ENCODE measurements around the gene MME. TPM values are rescaled to one million over a fixed set of nuclear protein-coding genes. Genes with fewer than 3 reads are reported as not detected.

The MME gene
- total RNA-seq, 1 donor from 2014 or later: 54.3 TPM

DNA sequence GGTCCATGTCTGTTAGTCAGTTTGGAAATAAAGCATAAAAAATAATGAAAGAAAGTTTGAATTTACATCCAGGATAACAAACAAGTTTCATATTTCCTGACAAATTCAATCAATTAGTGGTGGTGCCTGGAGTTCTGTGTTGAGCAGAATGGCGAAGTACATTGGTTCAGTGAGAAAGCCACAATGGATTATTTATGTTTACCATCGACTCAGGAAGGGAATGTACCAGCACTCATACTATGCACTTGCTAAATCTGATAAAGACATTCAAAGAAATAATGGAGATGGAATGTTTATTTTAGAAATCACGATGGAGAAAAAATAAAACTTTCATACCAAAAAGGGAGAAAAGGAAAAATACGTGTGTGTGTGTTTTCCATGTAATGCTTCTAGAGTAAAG is 45.3 kb upstream of the MME start:
- FAIRE-seq: no peak
- peaks cover 32% of the 10 kb centered on the region for H3K4me1 Mint-ChIP-seq (ENCODE audit: low read depth, unreplicated experiment)
- H3K79me2 ChIP-seq (ENCODE audit: insufficient read depth, low read length): no peaks in the 10 kb centered on the region

DNA sequence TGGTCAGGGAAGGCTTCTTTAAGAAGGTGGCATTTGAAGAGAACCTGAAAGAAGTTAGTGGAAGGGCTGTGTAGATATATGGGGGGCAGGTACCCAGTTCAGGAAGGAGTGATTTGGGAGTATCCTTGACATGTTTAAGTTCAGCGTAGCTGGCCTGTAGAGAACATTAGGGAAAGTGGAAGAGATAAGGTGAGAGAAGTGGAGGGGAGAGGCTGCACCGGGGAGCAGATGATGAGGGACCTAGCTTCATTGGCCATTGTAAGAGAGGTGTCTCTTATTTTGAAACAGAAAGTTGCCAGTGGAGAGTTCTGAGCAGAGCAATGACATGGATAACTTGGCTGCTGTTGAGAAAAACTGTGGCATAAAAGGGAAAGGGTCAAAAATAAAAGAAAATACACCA is 44.6 kb upstream of the MME start:
- Histone ChIP-seq H3K9me3 (ENCODE audit: insufficient read depth, low read depth, low read length) (no peaks in the 10 kb centered on the region), H3K27me3 (ENCODE audit: insufficient read depth, low read length) (no peaks in the 10 kb centered on the region), H3K4me2 (ENCODE audit: low read length) (no peak overlapping the region), H3K27ac (ENCODE audit: low read depth, low read length) (no peak overlapping the region), H3K9ac (ENCODE audit: low read length) (no peak overlapping the region), H4K20me1 (ENCODE audit: insufficient read depth, low read length) (no peaks in the 10 kb centered on the region), H2AFZ (ENCODE audit: low read depth, low read length) (no peak overlapping the region), H3K4me3 (ENCODE audit: insufficient read depth, low read depth, low read length) (no peak overlapping the region), H3K36me3 (ENCODE audit: insufficient read depth, low read length) (no peaks in the 10 kb centered on the region), H3K79me2 (ENCODE audit: insufficient read depth, low read length) (no peaks in the 10 kb centered on the region), H3K4me1 (ENCODE audit: insufficient read depth, low read length) (no peaks in the 10 kb centered on the region)
- Mint-ChIP-seq H3K4me1 (ENCODE audit: low read depth, unreplicated experiment) (peaks cover 32% of the 10 kb centered on the region), H3K27ac (ENCODE audit: unreplicated experiment) (no peak overlapping the region), H3K9me3 (ENCODE audit: unreplicated experiment) (peaks cover 9% of the 10 kb centered on the region), H3K36me3 (ENCODE audit: low read depth, unreplicated experiment) (peaks cover 2% of the 10 kb centered on the region), H3K27me3 (ENCODE audit: low read depth, unreplicated experiment) (no peaks in the 10 kb centered on the region), H3K4me3 (ENCODE audit: unreplicated experiment) (no peak overlapping the region)
- DNase-seq (ENCODE audit: low read depth) (no peak), FAIRE-seq (no peak)
- no peak for TF ChIP-seq EZH2 (IDR thresholded peaks at IDR 0.05; ENCODE audit: insufficient read depth, low read length)

More for the DNA sequence above, 45.3 kb upstream of the MME start:
- Mint-ChIP-seq H3K27ac (ENCODE audit: unreplicated experiment) (no peak overlapping the region), H3K9me3 (ENCODE audit: unreplicated experiment) (peaks cover 9% of the 10 kb centered on the region), H3K4me3 (ENCODE audit: unreplicated experiment) (no peak overlapping the region), H3K36me3 (ENCODE audit: low read depth, unreplicated experiment) (peaks cover 2% of the 10 kb centered on the region), H3K27me3 (ENCODE audit: low read depth, unreplicated experiment) (no peaks in the 10 kb centered on the region)
- no peak overlapping the region for H3K27ac ChIP-seq (ENCODE audit: low read depth, low read length)
- H3K4me2 ChIP-seq (ENCODE audit: low read length): no peak overlapping the region
- H3K4me3 ChIP-seq (ENCODE audit: insufficient read depth, low read depth, low read length): no peak overlapping the region
- TF ChIP-seq, protein P1, sequence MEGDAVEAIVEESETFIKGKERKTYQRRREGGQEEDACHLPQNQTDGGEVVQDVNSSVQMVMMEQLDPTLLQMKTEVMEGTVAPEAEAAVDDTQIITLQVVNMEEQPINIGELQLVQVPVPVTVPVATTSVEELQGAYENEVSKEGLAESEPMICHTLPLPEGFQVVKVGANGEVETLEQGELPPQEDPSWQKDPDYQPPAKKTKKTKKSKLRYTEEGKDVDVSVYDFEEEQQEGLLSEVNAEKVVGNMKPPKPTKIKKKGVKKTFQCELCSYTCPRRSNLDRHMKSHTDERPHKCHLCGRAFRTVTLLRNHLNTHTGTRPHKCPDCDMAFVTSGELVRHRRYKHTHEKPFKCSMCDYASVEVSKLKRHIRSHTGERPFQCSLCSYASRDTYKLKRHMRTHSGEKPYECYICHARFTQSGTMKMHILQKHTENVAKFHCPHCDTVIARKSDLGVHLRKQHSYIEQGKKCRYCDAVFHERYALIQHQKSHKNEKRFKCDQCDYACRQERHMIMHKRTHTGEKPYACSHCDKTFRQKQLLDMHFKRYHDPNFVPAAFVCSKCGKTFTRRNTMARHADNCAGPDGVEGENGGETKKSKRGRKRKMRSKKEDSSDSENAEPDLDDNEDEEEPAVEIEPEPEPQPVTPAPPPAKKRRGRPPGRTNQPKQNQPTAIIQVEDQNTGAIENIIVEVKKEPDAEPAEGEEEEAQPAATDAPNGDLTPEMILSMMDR (IDR thresholded peaks at IDR 0.05; ENCODE audit: insufficient read depth, low read depth, low read length): no peak
- no peak for TF ChIP-seq EZH2 (IDR thresholded peaks at IDR 0.05; ENCODE audit: insufficient read depth, low read length)
- H3K4me1 ChIP-seq (ENCODE audit: insufficient read depth, low read length): no peaks in the 10 kb centered on the region
- no peaks in the 10 kb centered on the region for H3K27me3 ChIP-seq (ENCODE audit: insufficient read depth, low read length)
- no peaks in the 10 kb centered on the region for H3K9me3 ChIP-seq (ENCODE audit: insufficient read depth, low read depth, low read length)
- H2AFZ ChIP-seq (ENCODE audit: low read depth, low read length): no peak overlapping the region
- no peak overlapping the region for H3K9ac ChIP-seq (ENCODE audit: low read length)
- DNase-seq (ENCODE audit: low read depth): no peak
- H4K20me1 ChIP-seq (ENCODE audit: insufficient read depth, low read length): no peaks in the 10 kb centered on the region
- no peaks in the 10 kb centered on the region for H3K36me3 ChIP-seq (ENCODE audit: insufficient read depth, low read length)

DNA sequence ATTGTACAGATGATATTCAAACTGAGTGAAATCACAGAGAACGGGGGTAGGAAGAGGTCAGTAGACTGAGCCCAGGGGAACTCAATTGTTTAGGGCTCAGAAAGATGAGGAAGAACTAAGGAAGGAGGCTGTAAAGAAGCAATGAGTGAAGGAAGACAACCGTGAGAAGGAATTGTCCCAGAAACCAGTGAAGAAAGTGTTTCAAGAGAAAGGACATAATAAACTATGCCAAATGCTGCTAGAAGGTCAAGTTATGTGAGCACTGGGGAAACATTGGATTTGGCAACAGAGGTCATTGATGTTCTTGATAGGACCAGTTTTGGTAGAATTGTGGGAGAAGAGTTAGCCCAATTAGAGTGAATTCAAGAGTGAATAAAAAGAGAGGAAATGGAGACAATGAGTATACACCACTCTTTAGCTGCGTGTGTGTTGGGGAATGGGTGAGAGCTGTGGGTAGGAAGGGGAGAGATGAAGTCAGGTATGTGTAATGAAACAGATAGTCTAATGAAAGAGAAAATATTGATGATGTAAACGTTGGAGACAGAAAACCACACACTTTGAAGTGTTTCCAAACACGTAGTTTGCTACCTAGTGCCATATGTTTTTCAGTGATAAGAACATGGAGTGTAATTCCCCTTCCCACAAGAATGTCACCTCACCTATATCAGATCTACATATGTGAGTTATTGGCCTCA is 42.5 kb upstream of the MME start:
- peaks cover 9% of the 10 kb centered on the region for H3K9me3 Mint-ChIP-seq (ENCODE audit: unreplicated experiment)
- H3K9ac ChIP-seq (ENCODE audit: low read length): no peak overlapping the region
- no peaks in the 10 kb centered on the region for H3K27me3 Mint-ChIP-seq (ENCODE audit: low read depth, unreplicated experiment)
- H3K4me2 ChIP-seq (ENCODE audit: low read length): no peak overlapping the region
- no peaks in the 10 kb centered on the region for H3K27me3 ChIP-seq (ENCODE audit: insufficient read depth, low read length)
- TF ChIP-seq, protein P1 (IDR thresholded peaks at IDR 0.05; ENCODE audit: insufficient read depth, low read depth, low read length): no peak
- TF ChIP-seq EZH2 (IDR thresholded peaks at IDR 0.05; ENCODE audit: insufficient read depth, low read length): no peak
- DNase-seq (ENCODE audit: low read depth) (no peak), FAIRE-seq (no peak)
- no peaks in the 10 kb centered on the region for H3K9me3 ChIP-seq (ENCODE audit: insufficient read depth, low read depth, low read length)
- no peak overlapping the region for H3K27ac ChIP-seq (ENCODE audit: low read depth, low read length)
- peaks cover 2% of the 10 kb centered on the region for H3K36me3 Mint-ChIP-seq (ENCODE audit: low read depth, unreplicated experiment)
- H3K36me3 ChIP-seq (ENCODE audit: insufficient read depth, low read length): no peaks in the 10 kb centered on the region
- H3K4me1 Mint-ChIP-seq (ENCODE audit: low read depth, unreplicated experiment): peaks cover 15% of the 10 kb centered on the region
- no peak overlapping the region for H3K27ac Mint-ChIP-seq (ENCODE audit: unreplicated experiment)
- no peak overlapping the region for H3K4me3 ChIP-seq (ENCODE audit: insufficient read depth, low read depth, low read length)
- H3K4me3 Mint-ChIP-seq (ENCODE audit: unreplicated experiment): no peak overlapping the region
- no peaks in the 10 kb centered on the region for H3K79me2 ChIP-seq (ENCODE audit: insufficient read depth, low read length)
- no peak overlapping the region for H2AFZ ChIP-seq (ENCODE audit: low read depth, low read length)
- H4K20me1 ChIP-seq (ENCODE audit: insufficient read depth, low read length): no peaks in the 10 kb centered on the region
- no peaks in the 10 kb centered on the region for H3K4me1 ChIP-seq (ENCODE audit: insufficient read depth, low read length)

Measured in astrocyte (in vitro differentiated cells and primary cell).